Ishikawa (cell line): ENCODE measurements around the gene SPNS1.

Experiments
- CEBPB ChIP-seq: IDR thresholded peaks from 2 replicates; pipeline ENCODE4 v1.6.1; 2012
- CREB1 ChIP-seq: IDR thresholded peaks from 2 replicates; pipeline ENCODE4 v1.6.1; 2012; ENCODE audit warnings: low read depth
- FOXM1 ChIP-seq: IDR thresholded peaks from 2 replicates; pipeline ENCODE4 v1.6.1; 2012; ENCODE audit warnings: low read depth, borderline replicate concordance
- RAD21 ChIP-seq: IDR thresholded peaks from 2 replicates; pipeline ENCODE4 v1.6.1; 2012; ENCODE audit warnings: low read depth
- TEAD4 ChIP-seq: IDR thresholded peaks from 2 replicates; pipeline ENCODE4 v1.6.1; 2012
- USF1 ChIP-seq: IDR thresholded peaks from 2 replicates; pipeline ENCODE4 v1.6.1; 2012
- YY1 ChIP-seq: IDR thresholded peaks from 2 replicates; pipeline ENCODE4 v1.6.1; 2012; ENCODE audit warnings: low read depth
- ZBTB7A ChIP-seq: IDR thresholded peaks from 2 replicates; pipeline ENCODE4 v1.6.1; 2012; ENCODE audit warnings: low read depth
- TF ChIP-seq, protein P1 (sequence below): IDR thresholded peaks from 2 replicates; pipeline ENCODE4 v1.6.1; 2012

- TF ChIP-seq, protein P1, sequence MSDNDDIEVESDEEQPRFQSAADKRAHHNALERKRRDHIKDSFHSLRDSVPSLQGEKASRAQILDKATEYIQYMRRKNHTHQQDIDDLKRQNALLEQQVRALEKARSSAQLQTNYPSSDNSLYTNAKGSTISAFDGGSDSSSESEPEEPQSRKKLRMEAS: no peak
- TF ChIP-seq CEBPB (no peak), FOXM1 (no peak), USF1 (no peak), ZBTB7A (no peak), TEAD4 (no peak), YY1 (no peak), RAD21 (no peak), CREB1 (no peak)
Measured at GRCh38 chr16:28986046-28986445, 11.5 kb downstream of the SPNS1 start.
